Measurements from ENCODE around the gene PAFAH2. TPM values are rescaled to one million over a fixed set of nuclear protein-coding genes. Genes with fewer than 3 reads are reported as not detected.

The PAFAH2 gene
- total and polyA plus RNA-seq, 4 donors: 9.0 to 13.8 (median 10.8) TPM

GRCh38 chr1:25922971-25923552 is 74.8 kb downstream of the PAFAH2 start:
- Histone ChIP-seq H3K4me3 (ENCODE audit: low read depth in 1 of 3, low read length in 3 of 3) (peak overlapping the region; percentile 41 to 49 (median 45)), H3K27ac (ENCODE audit: low read depth in 1 of 2, low read length in 2 of 2) (no peak overlapping the region), H3K36me3 (ENCODE audit: control insufficient read depth in 4 of 4, insufficient read depth in 3 of 4, low read depth in 1 of 4, low read length in 3 of 4) (no peaks in the 10 kb centered on the region), H3K9me3 (ENCODE audit: control insufficient read depth in 4 of 4, low read length in 3 of 4) (no peaks in the 10 kb centered on the region), H3K27me3 (ENCODE audit: control insufficient read depth in 4 of 4, insufficient read depth in 4 of 4, low read length in 3 of 4) (no peaks in the 10 kb centered on the region), H3K9ac (ENCODE audit: low read depth in 1 of 2, low read length in 2 of 2) (peak overlapping the region; percentile 17 to 18), H3K4me1 (ENCODE audit: control insufficient read depth in 4 of 4, insufficient read depth in 4 of 4, low read length in 3 of 4) (peaks cover 2 to 17% (median 13%) of the 10 kb centered on the region in 4 donors)
- 3% methylated on average over 32 of the region's 32 CpGs for WGBS
- no peak for TF ChIP-seq SP1 (IDR thresholded peaks at IDR 0.05)
- TF ChIP-seq HNF4G (IDR thresholded peaks at IDR 0.05): no peak
- no peak for TF ChIP-seq CTCF (IDR thresholded peaks at IDR 0.05; ENCODE audit: low read depth, low read length, missing input control)
- TF ChIP-seq EGR1 (IDR thresholded peaks at IDR 0.05; ENCODE audit: low read depth in 2 of 2): no peak
- peak; percentile 41 for DNase-seq (ENCODE audit: low spot score)

- Histone ChIP-seq H3K27me3 (ENCODE audit: control insufficient read depth in 4 of 4, insufficient read depth in 4 of 4, low read length in 3 of 4) (no peaks in the 10 kb centered on the region), H3K4me3 (ENCODE audit: low read depth in 1 of 3, low read length in 3 of 3) (peak overlapping the region; percentile 11 to 49 (median 45)), H3K9me3 (ENCODE audit: control insufficient read depth in 4 of 4, low read length in 3 of 4) (no peaks in the 10 kb centered on the region), H3K36me3 (ENCODE audit: control insufficient read depth in 4 of 4, insufficient read depth in 3 of 4, low read depth in 1 of 4, low read length in 3 of 4) (no peaks in the 10 kb centered on the region), H3K27ac (ENCODE audit: low read depth in 1 of 2, low read length in 2 of 2) (no peak overlapping the region), H3K4me1 (ENCODE audit: control insufficient read depth in 4 of 4, insufficient read depth in 4 of 4, low read length in 3 of 4) (peaks cover 2 to 17% (median 13%) of the 10 kb centered on the region in 4 donors), H3K9ac (ENCODE audit: low read depth in 1 of 2, low read length in 2 of 2) (peak overlapping the region in 1 of 2 donors; percentile 17)
- TF ChIP-seq SP1 (IDR thresholded peaks at IDR 0.05) (no peak), GABPA (IDR thresholded peaks at IDR 0.05 in 1 of 2, conservative IDR thresholded peaks at IDR 0.05 in 1 of 2) (no peak), ZBTB33 (IDR thresholded peaks at IDR 0.05) (no peak), YY1 (IDR thresholded peaks at IDR 0.05) (peak; percentile 29), ATF3 (IDR thresholded peaks at IDR 0.05) (no peak)
- 14% methylated on average over 49 of the region's 49 CpGs for WGBS
- DNase-seq (ENCODE audit: low spot score): peak; percentile 41
These were observed 75.5 kb downstream of the PAFAH2 start for GRCh38 chr1:25922056-25922970.

GRCh38 chr1:25918615-25919014 is 79.2 kb downstream of the PAFAH2 start:
- 87% methylated on average over 11 of the region's 11 CpGs for WGBS
- DNase-seq (ENCODE audit: low spot score): no peak

More at GRCh38 chr1:25918615-25919014, 79.2 kb downstream of the PAFAH2 start:
- no peaks in the 10 kb centered on the region for H3K27me3 ChIP-seq (ENCODE audit: control insufficient read depth in 4 of 4, insufficient read depth in 4 of 4, low read length in 3 of 4)
- no peak overlapping the region for H3K9ac ChIP-seq (ENCODE audit: low read depth in 1 of 2, low read length in 2 of 2)
- H3K4me3 ChIP-seq (ENCODE audit: low read depth in 1 of 3, low read length in 3 of 3): no peak overlapping the region
- H3K27ac ChIP-seq (ENCODE audit: low read depth in 1 of 2, low read length in 2 of 2): no peak overlapping the region
- peaks cover 2 to 13% (median 11%) of the 10 kb centered on the region in 4 donors for H3K4me1 ChIP-seq (ENCODE audit: control insufficient read depth in 4 of 4, insufficient read depth in 4 of 4, low read length in 3 of 4)
- no peaks in the 10 kb centered on the region for H3K36me3 ChIP-seq (ENCODE audit: control insufficient read depth in 4 of 4, insufficient read depth in 3 of 4, low read depth in 1 of 4, low read length in 3 of 4)
- no peaks in the 10 kb centered on the region for H3K9me3 ChIP-seq (ENCODE audit: control insufficient read depth in 4 of 4, low read length in 3 of 4)
- TF ChIP-seq REST (IDR thresholded peaks at IDR 0.05): no peak
- no peak for TF ChIP-seq TAF1 (conservative IDR thresholded peaks at IDR 0.05)

All from liver (tissue), 9 donors.